DLD1 (cell line): Measurements from ENCODE around the gene HSPB6.
"Not testable (repeated sequence)": the region's sequence is repeated elsewhere in the genome, so short reads cannot be mapped to it uniquely, and the experiment has no call there.

Experiments used
- in situ Hi-C: cut with HindIII; loops from 2 replicates; pipeline ENCODE4 v1.10.0; 2017; ENCODE audit warnings: low sequenced_read_pairs

Gene HSPB6

GRCh38 chr19:35732540-35733179 is 24.2 kb downstream of the HSPB6 start:
- in situ Hi-C loops, result no loop called here

GRCh38 chr19:35731779-35732405 is 24.9 kb downstream of the HSPB6 start:
- in situ Hi-C loops, result no loop called here

GRCh38 chr19:35731353-35731752 is 25.5 kb downstream of the HSPB6 start:
- in situ Hi-C loops, result no loop called here

- in situ Hi-C loops, result no loop called here
These were observed 26.5 kb downstream of the HSPB6 start for GRCh38 chr19:35730326-35730725.

- in situ Hi-C loops, result no loop called here
These were observed 27.1 kb downstream of the HSPB6 start for GRCh38 chr19:35729763-35730162.

GRCh38 chr19:35729021-35729420 is 27.8 kb downstream of the HSPB6 start:
- in situ Hi-C loops, result no loop called here

- in situ Hi-C loops, result no loop called here
These were observed 28.7 kb downstream of the HSPB6 start for GRCh38 chr19:35727956-35728706.

- in situ Hi-C loops, result no loop called here
These were observed 29.5 kb downstream of the HSPB6 start for GRCh38 chr19:35727053-35727955.

GRCh38 chr19:35725216-35725861 is 31.5 kb downstream of the HSPB6 start:
- in situ Hi-C loops, result no loop called here

- in situ Hi-C loops, result no loop called here
These were observed 32.3 kb downstream of the HSPB6 start for GRCh38 chr19:35724560-35724959.

- in situ Hi-C loops, result not testable (repeated sequence)
These were observed 32.7 kb downstream of the HSPB6 start for GRCh38 chr19:35724132-35724531.

GRCh38 chr19:35723671-35724070 is 33.2 kb downstream of the HSPB6 start:
- in situ Hi-C loops, result no loop called here

- in situ Hi-C loops, result no loop called here
These were observed 33.9 kb downstream of the HSPB6 start for GRCh38 chr19:35722897-35723296.

GRCh38 chr19:35722461-35722860 is 34.4 kb downstream of the HSPB6 start:
- in situ Hi-C loops, result no loop called here

- in situ Hi-C loops, result no loop called here
These were observed 35.5 kb downstream of the HSPB6 start for GRCh38 chr19:35721374-35721773.

GRCh38 chr19:35720648-35721047 is 36.2 kb downstream of the HSPB6 start:
- in situ Hi-C loops, result no loop called here

- in situ Hi-C loops, result no loop called here
These were observed 36.7 kb downstream of the HSPB6 start for GRCh38 chr19:35720163-35720524.

- in situ Hi-C loops, result no loop called here
These were observed 37.2 kb downstream of the HSPB6 start for GRCh38 chr19:35719402-35720162.

- in situ Hi-C loops, result no loop called here
These were observed 38.3 kb downstream of the HSPB6 start for GRCh38 chr19:35718345-35719041.
